ENCODE measurements around the gene GPC5.
A peak's percentile ranks its signal among the peaks of the same experiment; 100 is the strongest.
"Not testable (repeated sequence)": the region's sequence is repeated elsewhere in the genome, so short reads cannot be mapped to it uniquely, and the experiment has no call there.

The GPC5 gene

DNA sequence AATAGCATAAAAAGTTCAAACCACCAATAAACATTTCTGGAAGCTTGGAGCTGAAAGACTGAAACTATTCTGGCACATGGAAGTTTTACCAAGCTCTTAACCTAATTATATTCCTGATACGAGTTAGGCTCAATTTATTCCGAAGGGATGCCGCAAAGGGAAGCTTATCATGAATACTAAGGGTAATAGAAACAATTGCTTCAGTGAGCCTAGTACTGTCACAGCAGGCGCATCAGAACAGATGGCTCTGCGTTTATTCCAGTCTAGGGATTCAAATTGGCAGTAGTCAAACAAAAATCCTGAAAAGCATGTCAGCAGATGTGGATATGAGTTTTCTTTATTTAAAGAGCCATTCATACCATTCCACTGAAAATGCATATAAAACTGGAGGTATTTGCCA, 779.5 kb downstream of the GPC5 start:
- no peak for DNase-seq (ENCODE audit: low read depth)

DNA sequence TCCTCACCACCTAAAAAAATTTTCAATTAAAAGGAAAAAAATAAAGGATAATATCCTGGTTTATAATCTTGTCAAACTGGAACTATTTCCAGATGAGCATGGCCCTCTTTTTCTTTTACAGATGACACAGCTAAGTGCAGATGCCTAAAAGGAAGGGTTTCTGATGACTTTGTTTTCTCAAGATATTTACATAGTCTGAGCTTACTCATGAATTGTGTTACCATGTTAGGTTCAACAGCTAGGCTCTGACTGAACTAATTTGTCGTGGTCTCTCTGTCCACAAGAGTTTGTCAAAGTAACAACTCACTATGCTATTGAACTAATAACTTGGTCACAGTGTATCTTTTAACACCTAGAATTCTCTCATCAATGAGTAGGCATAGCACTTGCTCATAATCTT, 780.8 kb downstream of the GPC5 start:
- no peak for DNase-seq (ENCODE audit: low read depth)

GRCh38 chr13:92187378-92187989, 789.1 kb downstream of the GPC5 start:
- no peak for DNase-seq (ENCODE audit: low read depth)

DNA sequence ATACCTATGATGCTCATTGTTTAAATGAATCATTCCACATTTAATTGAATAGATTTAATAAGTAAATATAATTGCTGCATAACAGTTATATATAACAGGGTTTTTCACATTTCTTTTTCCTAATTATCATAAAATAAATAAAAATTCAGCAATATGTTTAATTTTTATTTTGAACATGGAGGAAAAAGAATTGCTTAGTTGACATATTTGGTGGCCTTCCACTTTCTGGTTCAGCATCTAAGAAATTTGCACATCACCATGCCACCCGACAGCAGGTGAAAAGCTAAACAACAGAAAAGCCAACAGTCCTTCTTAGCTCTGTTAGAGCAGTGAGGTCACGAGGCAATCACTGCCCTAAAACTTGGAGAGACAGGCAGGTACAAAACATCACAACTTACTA, 790.2 kb downstream of the GPC5 start:
- no peak for DNase-seq (ENCODE audit: low read depth)

DNA sequence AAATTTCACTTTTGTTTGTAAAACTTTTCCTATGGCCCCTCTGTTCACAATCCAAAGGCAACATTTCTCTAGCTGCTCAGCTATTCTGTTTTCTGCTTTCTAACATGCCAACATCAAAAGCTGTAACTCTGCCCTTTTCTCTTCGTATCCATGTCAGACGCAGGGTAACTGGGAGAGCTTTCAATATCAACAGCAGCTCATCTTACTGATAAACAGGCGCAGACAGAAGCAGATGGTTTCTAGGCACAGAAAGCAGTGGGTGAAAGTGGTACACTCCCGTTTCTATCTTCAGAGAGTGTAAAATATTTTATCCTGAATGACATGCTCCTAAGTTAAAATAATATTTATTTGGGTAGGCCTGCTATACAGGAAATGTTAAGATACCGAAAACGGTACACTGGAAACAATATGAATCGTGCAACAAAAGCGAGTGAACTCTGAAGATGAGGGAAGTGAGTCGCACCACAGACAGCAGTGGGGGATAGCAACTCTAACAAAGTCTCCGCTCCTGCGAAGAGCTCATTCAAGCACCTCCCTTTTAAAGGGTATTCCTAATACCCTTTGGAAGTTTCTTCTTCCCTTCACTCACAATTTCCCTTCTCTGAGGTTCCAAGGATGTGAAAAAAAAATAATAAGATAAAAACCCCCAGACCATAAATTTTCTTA, 798.3 kb downstream of the GPC5 start:
- DNase-seq (ENCODE audit: low read depth): no peak

DNA sequence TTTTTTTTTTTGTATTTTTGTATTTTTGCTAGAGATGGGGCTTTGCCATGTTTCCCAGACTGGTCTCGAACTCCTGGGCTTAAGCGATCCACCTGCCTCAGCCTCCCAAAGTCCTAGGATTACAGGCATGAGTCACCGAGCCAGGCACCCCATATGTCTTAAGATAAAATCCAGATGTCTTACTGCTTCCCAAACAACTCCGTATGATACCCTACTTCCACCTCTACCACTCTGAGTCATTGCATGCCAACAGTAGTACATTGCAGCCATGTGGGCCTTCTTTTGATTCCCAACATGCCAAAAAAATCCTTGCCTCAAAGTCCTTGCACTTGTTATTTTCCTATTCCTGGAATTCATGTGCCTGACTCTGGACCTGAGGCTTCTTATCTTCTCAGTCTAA, 799.2 kb downstream of the GPC5 start:
- DNase-seq (ENCODE audit: low read depth): peak; percentile 31

GRCh38 chr13:92218615-92219014, 820.2 kb downstream of the GPC5 start:
- DNase-seq (ENCODE audit: low read depth): no peak

- DNase-seq (ENCODE audit: low read depth): no peak
Observed at GRCh38 chr13:92221916-92222315, 823.5 kb downstream of the GPC5 start.

GRCh38 chr13:92224052-92224821, 825.8 kb downstream of the GPC5 start:
- DNase-seq (ENCODE audit: low read depth): peak; percentile 67

GRCh38 chr13:92224825-92225224, 826.4 kb downstream of the GPC5 start:
- no peak for DNase-seq (ENCODE audit: low read depth)

DNA sequence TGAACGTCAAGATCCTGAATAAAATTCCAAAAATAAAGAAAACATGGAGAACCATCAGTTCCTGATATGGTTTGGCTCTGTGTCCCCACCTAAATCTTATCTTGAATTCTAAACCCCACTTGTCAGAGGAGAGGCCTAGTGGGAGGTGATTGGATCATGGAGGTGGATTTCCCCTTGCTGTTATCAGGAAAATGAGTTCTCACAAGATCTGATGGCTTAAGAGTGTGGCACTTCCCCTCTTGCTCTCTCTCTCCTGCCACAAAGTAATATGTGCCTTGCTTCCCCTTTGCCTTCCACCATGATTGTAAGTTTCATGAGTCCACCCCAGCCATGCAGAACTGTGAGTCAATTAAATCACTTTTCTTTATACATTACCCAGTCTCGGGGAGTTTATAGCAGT, 827.4 kb downstream of the GPC5 start:
- DNase-seq (ENCODE audit: low read depth): no peak

GRCh38 chr13:92232871-92233270, 834.5 kb downstream of the GPC5 start:
- DNase-seq (ENCODE audit: low read depth): no peak

GRCh38 chr13:92251671-92252210, 853.3 kb downstream of the GPC5 start:
- no peak for DNase-seq (ENCODE audit: low read depth)

GRCh38 chr13:92255526-92255925, 857.1 kb downstream of the GPC5 start:
- no peak for DNase-seq (ENCODE audit: low read depth)

GRCh38 chr13:92256211-92256610, 857.8 kb downstream of the GPC5 start:
- DNase-seq (ENCODE audit: low read depth): no peak

DNA sequence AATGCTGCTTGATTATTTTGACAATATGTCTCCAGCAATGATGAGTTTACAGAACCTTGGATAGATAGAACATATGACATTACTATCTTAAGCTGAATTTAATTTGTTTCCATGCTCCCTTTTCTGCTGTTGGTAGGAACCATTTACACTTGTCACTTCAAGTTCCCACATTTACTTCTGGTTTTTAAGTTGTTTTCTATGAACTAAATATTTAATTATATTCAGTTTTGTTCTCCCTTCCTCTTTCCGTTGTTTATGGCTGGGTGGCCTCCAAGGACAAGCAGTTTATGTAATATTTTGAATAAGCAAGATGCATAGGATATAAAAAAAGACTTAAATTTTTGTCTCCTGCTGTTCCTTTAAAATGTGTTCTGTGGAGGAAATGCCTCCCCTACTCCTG, 860.6 kb downstream of the GPC5 start:
- DNase-seq (ENCODE audit: low read depth): no peak

DNA sequence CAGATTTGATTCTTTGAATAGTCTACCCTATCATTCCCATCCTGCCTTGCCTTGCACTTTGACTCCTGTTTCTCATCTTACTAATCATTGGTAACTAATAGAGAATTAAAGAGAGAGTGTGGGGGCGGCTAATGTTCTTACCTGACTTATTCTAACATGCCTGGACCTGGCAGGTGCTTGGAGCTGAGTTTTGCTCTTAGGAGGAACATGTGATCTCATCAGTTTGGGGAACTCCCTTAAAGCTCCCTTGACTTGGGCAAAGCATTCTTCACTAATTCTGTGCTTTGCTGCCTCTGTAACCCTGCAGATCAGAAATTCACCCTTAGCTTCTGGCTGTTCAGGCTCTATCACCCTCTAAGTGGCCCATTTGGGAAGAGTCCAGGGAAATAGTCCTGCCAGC, 861.1 kb downstream of the GPC5 start:
- DNase-seq (ENCODE audit: low read depth): no peak

DNA sequence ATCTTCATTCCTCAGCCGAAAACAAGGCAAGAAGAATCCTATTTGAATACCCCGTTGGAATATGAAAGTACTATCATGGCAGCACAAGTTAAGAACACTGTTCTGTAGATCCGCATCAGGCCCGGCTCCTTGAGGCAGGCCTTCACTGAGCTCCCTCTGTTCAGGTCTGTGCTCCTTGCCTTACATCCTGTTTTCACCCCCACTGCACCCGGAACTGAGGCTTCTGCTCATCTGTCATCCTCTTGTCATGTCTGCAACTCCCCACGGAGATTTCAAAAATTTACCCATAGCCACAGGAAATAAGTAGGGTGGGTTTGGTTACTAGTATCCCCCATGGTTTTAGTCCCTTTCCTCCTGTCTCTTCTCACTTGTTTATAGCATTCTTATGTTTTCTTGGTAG, 861.9 kb downstream of the GPC5 start:
- no peak for DNase-seq (ENCODE audit: low read depth)

GRCh38 chr13:92262100-92262788, 863.8 kb downstream of the GPC5 start:
- DNase-seq (ENCODE audit: low read depth): no peak

- DNase-seq (ENCODE audit: low read depth): no peak
Observed at GRCh38 chr13:92265408-92265807, 867.0 kb downstream of the GPC5 start.

DNA sequence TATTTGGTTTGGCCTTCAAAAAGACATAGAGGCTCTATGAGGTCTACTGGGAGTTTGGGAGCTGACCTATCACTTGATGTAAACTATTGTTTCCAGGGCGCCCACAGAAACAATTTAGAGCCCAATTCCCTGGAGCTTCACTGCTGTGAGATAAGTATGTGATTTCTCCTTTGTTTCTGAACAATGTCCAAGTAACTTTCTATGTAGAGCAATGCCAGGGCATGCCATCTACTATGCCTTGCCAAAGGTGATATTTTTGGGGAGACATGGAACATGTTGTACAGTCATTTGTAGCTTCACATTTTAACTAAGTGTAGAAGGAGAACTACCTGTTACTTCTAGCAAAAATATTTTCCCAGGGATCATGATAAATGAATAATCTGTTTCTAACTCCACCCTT, 872.6 kb downstream of the GPC5 start:
- no peak for DNase-seq (ENCODE audit: low read depth)

- DNase-seq (ENCODE audit: low read depth): no peak
Observed at GRCh38 chr13:92272177-92272576, 873.8 kb downstream of the GPC5 start.

DNA sequence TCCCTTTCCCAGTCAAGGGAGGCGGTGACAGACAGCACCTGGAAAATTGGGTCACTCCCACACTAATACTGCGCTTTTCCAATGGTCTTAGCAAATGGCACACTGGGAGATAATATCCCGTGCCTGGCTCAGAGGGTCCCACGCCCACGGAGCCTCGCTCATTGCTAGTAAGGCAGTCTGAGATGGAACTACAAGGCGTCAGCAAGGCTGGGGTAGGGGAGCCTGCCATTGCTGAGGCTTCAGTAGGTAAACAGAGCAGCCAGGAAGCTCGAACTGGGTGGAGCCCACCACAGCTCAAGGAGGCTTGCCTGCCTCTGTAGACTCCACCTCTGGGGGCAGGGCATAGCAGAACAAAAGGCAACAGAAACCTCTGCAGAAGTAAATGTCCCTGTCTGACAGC, 882.6 kb downstream of the GPC5 start:
- DNase-seq (ENCODE audit: low read depth): not testable (repeated sequence)

Data from HS-5 (cell line).